Airway epithelial cell (primary cell): ENCODE measurements around the gene STYXL2. TPM values are rescaled to one million over a fixed set of nuclear protein-coding genes. Genes with fewer than 3 reads are reported as not detected.

Source experiments
- total RNA-seq: library from RNA; depleted of rRNA; stranded (reverse); fragments of >200 nt; gene quantifications from 2 replicates; pipeline ENCODE4 v1.2.3, GENCODE V29; 2015

STYXL2 gene
- total RNA-seq, result not detected in 2 replicates

DNA sequence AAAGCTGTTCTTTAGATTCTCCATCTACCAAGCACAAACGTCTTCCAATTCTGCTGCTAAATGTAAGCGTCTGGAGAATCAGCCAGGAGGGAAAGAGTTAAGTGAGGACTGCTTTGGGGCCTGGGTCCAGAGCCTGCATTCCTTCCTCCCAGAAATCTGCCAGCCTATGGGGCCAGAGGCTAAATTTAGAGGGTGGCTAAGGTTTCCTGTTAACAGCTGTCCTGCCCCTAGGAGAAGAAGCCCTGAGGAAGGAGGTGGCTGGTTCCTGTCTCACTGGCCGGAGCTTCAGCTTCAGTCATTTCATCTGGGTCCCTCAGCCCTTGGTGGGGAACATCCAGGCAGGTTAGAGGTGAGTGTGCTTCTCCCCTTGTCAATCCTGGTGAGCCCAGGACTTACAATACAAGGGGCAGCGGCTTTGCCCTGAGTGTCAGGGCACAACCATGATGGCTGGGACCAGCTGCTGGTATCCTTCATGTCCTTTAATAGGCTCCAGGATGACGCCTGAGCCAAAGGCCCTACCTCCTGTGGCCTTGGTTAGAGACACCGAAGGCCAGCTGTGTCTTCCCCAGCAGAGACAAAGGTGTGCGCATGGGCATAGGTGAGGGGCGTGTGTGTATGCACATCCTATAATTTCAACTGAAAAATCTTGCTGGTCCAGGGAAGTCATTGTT is at the start of gene STYXL2:
STYXL2 (plus strand) TSS at position 230 of the 671 bp plus-strand sequence. CDS start 775 bp downstream, outside the sequence.

DNA sequence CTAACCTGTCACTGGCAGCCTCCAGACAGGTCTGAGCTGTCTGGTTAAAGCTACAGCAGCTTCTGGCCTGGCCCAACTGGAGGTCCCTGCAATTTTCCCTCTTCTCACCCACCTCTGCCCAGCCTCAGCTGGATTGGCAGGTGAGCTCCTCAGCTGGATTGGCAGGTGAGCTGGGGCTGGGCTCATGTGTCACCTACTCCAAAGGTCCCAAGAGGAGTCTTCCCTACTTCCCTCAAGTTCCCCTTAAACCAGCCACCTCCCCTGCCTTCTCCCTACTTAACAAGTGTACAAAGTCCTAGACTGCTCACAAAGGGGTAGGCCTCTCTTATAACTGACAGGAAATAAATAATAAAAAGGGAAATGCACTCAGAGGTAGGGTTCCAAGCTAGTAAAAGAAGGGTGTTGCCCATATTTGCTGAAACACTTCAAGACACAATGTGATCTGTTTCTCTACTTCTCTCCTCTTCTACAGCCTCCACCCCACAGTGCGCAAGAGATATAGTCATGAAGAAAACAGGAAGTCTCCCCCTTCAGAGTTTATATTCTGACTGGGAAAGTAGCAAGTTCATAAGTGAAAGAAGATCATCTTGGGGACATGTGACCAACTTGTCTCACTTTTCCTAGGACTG is 3.4 kb upstream of the STYXL2 start, which contains the start of gene GPA33:
GPA33 (minus strand) TSS at position 64 of the 629 bp plus-strand sequence. CDS start 90 bp downstream, outside the sequence.

Other genes starting within 250 kb of the STYXL2 start
- 9.8 and 9.9 TPM in 2 replicates for gene TADA1, start 217.8 kb upstream of the STYXL2 start, total RNA-seq
- not detected in 2 replicates for gene ILDR2, start 118.5 kb upstream of the STYXL2 start, total RNA-seq
- not detected in 2 replicates for gene MAEL, start 104.8 kb upstream of the STYXL2 start, total RNA-seq
- gene GPA33, start 3.7 kb upstream of the STYXL2 start, total RNA-seq, result not detected in 2 replicates
- gene POU2F1, start 126.8 kb downstream of the STYXL2 start, total RNA-seq, result 2.1 and 5.4 TPM in 2 replicates